CD4-positive, alpha-beta T cell treated with Interleukin-15 for 1 hour (primary cell): ENCODE results near the gene CD22.
"Not testable (repeated sequence)": the region's sequence is repeated elsewhere in the genome, so short reads cannot be mapped to it uniquely, and the experiment has no call there.

Experiments used
- DNase-seq: peaks from one replicate; pipeline ENCODE4 v3.0.0-alpha.2; 2020

Gene CD22

DNA sequence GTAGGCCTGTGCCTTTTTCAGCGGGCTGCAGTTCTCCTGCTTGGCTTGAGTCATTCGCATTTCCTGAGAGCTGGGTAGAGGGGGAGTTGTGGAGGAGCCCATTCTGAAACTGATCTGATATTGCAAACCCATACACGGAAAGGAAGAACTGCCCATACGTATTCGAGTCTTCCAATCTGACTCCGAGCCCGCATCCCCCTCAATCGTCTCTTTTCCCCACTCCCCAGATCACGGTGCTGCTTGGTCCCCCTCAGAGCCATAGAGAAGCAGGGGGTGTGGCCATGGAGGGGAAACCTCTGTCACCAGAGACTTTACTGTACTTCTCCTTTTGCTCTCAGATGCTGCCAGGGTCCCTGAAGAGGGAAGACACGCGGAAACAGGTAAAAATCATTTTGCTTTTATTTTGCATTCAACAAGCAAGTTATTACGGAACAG is at the start of gene CD22:
Gene CD22, plus strand, starts transcription at position 337 of the 435 bp plus-strand sequence. CDS start 2,854 bp downstream, outside the sequence.
- DNase-seq, result peak; percentile 69

DNA sequence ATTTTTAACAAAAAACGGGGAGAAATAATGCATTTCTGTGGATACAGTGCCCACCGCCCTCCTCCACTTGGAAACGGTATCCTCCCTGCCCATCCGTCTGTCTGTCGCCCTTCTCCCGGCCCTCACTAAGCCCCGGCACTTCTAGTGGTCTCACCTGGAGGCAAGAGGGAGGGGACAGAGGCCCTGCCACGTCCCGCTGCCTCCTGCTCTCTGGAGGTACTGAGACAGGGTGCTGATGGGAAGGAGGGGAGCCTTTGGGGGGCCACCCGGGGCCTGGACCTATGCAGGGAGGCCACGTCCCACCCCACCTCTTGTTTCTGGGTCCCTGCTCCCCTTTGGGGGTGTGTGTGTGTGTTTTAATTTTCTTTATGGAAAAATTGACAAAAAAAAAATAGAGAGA is 49.6 kb upstream of the CD22 start:
- DNase-seq, result no peak

DNA sequence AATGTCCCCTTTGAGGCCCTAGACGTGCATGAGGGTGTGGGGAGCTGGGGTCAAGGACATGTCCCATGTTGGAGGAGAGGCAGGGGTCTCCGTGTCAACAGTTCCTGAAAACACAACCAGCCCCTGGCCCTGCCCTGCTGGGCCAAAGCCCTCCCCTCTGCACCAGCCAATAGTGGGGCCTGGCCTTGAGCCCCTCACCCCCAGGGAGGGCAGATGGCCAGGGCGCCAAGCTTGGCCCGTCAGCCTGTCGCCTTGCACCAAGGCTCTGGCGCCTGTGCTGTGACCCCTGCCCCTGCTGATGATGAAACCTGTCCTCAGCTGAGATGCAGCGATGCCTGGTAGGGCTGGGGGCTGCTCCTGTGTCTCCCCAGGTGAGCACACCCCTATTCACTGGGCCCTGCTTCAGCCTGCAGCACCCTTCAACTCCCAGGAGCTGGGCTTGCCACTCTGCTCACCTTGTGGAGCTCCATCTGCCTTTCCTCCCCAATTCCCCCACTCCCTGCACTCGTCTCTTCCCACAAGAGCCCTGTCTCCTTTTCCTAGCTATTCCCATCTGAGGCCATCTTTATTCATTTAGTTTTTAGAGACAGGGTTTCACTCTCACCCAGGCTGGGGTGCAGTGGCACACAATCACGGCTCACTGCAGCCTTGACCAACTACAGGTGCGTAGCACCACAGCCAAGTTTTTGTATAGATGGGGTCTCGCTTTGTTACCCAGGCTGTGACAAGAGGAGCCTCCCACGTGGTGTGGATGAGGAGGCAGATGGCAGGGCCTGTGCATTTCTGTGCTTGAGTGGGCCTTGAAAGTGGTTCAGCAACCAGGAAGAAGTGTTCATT is 48.8 kb upstream of the CD22 start:
- no peak for DNase-seq

DNA sequence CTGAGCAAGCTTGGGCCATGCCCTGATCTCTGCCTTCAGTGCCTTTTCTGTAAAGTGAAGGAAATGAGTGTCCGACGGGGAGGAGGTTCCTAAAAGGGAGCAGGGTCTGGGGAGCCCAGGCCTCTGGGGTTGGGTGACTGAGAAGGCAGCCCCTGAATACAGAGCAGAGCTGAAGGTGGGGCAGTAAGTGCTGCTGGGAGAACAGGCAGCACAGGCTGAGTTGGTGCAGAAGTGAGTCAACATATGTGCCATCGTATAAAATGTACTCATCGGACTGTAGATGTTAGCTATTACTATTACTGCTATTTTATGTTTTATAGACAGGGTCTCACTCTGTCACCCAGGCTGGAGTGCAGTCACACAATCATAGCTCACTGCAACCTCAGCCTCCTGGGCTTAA is 47.7 kb upstream of the CD22 start:
- DNase-seq, result no peak

DNA sequence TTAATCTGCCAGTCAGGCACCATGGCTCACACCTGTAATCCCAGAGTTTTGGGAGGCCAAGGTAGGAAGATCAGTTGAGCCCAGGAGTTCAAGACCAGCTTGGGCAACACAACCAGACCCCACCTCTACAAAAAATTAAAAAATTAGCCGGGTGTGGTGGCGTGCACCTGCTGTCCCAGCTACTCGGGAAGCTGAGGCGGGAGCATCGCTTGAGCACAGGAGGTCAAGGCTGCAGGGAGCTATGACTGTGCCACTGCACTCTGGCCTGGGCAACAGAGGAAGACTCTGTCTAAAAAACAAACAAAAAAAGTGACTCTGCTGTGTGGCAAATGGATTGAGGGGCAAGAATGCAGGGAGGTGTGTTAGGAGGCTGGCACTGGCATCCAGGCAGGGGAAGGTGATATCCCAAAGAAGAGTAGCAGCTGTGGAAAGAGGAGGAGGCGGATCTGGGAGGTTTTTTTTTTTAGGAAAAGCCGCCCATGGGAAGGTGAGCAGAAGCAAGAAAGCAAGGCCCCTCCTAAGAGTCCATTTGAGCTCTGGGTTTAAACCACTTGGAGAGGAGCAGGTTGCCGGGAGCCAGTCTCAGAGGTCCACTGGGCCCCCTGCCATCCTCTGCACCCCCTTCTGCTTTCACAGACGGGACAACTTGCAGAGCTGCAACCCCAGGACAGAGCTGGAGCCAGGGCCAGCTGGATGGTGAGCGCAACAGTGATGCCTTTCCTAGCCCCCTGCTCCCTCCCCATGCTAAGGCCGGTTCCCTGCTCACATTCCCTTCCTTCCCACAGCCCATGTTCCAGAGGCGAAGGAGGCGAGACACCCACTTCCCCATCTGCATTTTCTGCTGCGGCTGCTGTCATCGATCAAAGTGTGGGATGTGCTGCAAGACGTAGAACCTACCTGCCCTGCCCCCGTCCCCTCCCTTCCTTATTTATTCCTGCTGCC is 44.6 kb upstream of the CD22 start:
- no peak for DNase-seq

DNA sequence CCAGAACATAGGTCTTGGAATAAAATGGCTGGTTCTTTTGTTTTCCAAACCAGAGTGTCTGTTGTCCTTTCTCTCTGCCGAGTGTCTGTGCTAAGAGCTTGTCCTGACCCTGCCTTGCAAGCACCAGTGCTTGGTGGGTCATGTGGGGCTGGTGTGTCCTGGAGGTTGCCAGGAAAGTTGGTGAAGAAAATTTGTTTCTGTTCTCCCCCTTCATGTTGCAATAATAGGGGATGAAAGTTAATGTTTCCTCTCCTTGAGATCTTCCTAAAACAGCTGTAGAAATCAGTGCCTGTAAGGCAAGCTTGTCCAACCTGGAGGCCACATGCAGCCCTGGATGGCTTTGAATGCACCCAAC is 43.9 kb upstream of the CD22 start:
- DNase-seq, result no peak

DNA sequence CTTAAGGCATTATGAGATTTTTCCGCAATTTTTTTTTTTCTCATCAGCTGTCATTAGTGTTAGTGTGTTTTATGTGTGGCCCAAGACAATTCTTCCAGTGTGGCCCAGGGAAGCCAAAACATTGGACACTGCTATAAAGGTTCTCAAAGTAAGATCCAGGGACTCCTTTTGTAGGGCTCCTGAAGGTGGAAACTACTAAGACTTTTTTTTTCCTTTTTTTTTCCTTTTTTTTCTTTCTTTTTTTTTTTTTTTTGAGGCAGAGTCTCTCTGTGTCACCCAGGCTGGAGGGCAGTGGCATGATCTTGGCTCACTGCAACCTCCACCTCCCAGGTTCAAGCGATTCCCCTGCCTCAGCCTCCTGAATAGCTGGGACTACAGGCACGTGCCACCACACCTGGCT is 43.5 kb upstream of the CD22 start:
- not testable (repeated sequence) for DNase-seq

DNA sequence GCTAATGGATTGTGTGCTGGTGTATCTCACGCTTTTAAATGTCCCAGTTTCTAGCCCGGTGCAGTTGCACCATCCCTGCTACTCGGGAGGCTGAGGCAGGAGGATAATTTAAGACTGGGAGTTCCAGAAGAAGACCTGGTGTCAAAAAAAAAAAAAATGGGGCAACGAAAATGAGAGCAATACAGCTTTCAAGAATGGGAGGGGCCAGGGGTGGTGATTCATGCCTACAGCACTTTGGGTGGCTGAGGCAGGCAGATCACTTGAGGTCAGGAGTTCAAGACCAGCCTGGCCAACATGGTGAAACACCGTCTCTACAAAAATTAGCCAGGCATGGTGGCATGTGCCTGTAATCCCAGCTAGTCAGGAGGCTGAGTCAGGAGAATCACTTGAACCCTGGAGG is 42.9 kb upstream of the CD22 start:
- not testable (repeated sequence) for DNase-seq

DNA sequence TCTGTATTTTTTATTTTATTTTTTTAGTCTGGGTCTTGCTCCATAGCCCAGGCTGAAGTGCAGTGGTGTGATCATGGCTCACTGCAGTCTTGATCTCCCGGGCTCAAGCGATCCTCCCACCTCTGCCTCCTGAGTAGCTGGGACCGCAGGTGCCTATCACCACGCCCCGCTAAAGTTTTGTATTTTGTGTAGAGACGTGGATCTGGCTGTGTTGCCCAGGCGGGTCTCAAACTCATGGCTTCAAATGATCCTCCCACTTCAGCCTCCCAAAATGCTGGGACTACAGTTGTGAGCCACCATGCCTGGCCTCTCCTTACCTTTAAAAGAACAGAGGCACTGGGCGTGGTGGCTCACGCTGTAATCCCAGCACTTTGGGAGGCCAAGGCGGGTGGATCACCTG is 41.3 kb upstream of the CD22 start:
- DNase-seq, result no peak

DNA sequence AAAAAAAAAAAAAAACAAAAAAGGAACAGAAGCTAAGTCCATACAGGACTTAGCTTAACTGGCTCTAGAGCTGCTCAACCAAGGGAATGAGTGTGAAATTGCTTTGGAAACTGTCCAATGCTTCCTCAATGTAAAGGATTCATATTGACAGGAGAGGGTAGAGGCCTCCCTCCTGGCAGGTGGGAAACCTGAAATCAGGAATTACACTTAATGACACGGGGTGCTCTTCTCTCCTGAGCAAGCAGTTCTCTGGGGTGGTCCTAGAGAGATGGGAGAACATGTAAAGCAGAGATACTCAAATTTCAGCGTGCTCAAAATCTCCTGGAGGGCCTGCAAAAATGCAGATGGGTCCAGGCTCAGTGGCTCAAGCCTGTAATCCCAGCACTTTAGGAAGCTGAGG is 40.7 kb upstream of the CD22 start:
- DNase-seq, result no peak

DNA sequence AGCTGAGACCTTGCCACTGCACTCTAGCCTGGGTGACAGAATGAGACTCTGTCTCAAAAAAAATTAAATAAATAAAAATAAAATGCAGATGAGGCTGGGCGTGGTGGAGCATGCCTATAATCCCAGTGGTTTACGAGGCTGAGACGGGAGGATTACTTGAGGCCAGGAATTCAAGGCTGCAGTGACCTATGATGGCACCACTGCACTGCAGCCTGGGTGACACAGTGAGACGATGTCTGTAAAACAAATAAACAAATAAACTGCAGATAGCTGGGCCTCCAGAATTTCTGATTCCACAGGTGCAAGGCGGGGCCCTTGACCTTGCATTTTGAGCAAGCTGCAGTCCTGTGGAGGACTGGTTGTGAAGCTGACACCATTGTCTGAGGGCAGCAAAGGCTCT is 40.1 kb upstream of the CD22 start:
- no peak for DNase-seq

DNA sequence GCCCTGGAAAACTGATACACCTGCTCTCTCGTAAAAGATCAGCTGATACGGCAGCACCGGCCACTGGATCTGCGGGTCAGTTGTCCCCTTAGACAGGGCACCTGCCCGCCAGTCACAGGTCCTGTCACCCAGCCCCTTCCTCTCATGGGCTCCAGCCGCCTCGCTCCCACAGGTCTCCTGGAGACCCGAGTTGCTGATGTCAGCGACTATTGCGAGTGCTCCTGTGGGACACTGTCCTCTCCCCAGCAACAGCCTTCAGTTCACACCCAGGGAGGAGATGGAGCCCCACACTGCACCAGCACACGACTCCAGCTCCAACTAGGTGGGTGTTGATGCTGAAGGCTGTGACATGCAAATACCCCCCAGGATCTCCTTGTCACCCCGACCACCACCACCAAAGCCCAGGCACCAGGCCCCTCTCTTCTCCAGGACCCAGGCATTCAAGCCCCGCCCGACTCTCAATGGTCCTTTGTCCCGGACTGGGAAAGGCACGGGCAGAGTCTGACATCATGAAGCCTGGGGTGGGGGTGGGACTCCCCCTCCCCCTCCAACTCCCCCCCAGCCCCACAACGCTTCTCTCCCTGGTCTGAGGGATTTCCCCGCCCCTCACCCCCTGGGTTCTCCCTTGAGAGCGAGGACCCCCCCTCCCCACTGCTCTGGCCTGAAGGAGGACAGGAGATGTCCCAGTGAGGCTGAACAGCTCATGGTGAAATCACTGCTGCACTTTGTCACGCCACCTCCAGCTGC is 38.4 kb upstream of the CD22 start:
- DNase-seq, result no peak

DNA sequence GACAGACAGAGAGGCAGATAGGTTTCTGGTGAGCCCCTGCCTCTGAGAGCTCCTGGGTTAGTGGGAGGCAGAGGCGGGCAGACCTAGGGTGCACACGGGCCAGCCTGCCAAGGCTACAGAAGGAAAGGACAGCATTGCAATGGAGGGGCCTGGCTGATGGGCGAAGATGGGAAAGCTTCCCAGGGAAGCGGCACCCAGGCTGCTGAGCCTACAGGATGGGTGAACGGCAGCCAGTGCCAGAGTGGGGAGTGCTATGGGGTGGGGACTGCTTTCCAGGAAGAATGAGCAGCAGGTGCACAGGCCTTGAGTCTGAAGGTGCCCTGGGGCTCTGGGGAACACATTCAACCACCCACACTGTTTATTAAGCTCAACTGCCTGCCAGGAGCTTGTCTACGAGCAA is 37.7 kb upstream of the CD22 start:
- no peak for DNase-seq

DNA sequence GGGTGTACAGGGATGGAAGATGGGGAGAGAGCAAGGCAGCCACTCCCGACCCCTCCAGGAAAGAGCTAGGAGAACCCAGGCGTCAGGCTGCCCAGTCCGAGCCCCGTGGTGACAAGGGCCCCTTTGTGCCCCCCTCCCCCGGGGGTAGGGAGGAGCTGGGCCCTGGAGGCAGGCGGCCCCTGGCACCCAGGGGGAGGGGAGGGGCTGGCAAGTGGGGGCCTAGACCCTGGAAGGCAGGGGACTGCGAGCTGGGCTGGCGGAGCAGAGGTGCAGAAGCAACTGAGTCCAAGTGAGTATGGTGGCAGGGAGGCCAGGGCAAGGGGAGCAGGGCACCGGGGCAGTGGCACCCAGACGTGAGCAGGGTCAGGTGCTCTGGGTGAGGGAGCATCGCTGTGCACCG is 37.1 kb upstream of the CD22 start, which contains the start of gene MAG:
Gene MAG, plus strand, starts transcription at position 246 of the 400 bp plus-strand sequence. CDS start 3,248 bp downstream, outside the sequence.
- no peak for DNase-seq

DNA sequence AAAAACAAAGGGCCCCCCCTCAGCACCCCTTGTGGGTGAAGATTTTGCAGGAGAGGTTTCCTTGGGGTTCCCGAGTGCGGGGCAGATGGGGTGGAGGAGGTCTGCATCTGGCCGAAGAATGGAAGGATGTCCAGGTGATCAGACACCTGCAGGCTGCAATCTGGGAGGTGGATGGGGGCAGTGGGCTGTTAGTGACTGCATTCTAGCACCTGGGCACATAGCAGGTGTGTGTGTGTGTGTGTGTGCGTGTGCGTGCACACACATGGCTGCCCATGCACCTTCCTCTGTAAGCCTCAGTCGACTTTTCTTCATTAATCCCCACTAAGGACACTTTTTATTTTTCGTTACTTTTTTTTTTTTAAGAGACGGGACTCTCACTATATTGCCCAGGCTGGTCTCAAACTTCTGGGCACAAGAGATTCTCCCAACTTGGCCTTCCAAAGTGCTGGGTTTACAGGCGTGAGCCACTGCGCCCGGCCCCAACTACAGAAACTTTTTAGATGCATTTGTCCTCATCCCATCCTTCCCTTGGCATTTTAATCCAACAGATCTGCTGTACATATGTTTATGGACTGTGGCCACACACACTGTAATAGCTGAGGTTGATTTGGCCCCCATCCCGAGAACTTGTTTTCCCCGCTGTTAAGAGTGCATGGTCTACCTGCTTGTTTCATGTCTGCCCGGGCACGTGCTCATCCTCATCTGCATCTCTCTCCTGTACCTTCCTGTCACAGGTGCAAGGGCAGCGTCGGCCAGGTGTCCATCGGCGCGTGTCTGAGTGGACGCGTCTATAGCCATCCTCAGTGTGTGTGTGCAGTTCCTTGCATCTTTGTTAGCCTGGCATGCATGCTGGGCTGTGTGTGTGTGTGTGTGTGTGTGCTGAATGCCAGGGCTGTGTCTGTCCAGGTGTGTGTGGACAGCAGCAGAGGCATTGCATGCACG is 36.3 kb upstream of the CD22 start:
- no peak for DNase-seq

DNA sequence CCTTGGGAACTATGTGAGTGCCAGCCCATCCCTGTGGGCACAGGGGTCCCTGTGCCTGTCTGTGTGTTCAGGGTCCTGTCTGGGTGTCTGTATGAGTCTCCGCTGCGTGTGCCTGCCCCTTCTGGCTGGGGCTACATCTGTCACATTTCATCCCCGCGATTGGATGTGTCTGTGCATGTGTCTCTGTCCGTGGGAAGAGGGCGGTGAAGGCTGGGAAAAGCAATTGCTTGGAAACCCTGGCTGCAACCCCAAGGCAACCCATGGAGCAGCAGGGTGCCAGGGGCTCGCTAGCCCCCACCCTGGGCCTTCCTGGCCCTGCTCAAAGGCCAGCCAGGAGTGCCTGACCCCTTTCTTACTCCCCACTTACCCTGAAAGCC is 35.6 kb upstream of the CD22 start:
- no peak for DNase-seq

DNA sequence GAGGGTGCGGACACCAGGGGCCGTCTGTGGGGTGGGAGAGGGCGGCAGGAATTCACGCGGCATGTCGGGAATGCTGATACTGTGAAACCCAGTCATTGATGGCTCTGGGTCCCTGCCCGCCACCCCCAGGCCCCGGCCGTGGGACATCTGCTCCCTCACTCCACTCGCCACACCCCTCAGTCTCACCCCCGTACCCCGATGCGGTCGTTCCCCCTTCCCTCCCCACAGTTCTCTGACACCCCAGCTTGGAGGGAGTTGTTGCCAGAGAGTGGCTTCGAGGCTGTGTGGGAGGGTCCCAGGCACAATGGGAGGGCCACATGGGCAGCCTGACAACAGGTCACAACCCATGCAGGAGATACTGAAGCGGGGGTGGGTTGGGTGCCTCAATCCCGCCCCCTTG is 35.2 kb upstream of the CD22 start:
- DNase-seq, result no peak

DNA sequence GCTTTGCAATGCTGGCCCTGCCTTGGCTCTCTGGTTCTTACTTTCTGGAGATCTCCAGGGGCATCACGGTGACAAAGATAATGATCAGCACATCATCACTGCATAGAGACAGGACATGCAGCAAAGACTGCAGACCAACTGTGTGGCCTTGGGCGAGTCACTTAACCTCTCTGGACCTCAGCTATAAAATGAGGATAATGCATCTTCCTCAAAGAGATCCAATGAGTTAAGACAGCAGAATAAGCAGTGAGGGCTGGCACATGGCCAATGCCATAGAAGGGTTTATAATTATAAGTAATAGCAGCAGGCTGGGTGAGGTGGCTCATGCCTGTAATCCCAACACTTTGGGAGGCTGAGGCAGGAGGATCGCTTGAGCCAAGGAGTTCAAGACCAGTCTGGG is 34.7 kb upstream of the CD22 start:
- no peak for DNase-seq

DNA sequence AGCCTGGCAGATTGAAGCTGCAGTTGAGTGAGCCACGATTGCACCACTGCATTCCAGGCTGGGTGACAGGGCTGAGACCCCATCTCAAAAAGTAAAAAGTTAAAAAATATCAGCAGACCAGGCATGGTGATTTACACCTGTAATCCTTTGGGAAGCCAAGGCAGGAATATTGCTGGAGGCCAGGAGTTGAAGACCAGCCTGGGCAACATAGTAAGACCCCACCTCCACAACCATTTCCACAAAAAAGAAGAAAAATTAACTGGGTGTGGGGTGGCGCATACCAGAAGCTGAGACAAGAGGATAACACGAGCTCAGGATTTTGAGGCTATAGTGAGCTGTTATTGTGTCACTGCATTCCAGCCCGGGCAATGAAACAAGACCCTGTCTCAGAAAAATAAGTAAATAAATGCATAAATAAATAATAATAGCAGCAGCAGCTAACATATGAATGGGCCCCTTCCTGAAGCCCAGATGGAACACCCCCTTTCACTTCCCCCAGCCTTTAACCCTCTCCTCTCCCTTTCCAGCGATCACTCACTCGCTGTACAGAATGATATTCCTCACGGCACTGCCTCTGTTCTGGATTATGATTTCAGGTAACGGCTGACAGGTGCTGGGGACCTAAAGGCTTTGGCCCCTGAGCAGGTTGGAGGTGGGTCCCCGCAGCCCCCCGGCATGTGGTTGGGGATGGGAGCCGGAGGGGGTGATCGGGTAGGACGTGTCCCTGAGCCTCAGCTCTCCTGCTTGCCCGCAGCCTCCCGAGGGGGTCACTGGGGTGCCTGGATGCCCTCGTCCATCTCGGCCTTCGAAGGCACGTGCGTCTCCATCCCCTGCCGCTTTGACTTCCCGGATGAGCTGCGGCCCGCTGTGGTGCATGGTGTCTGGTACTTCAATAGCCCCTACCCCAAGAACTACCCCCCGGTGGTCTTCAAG is 33.9 kb upstream of the CD22 start:
- no peak for DNase-seq

DNA sequence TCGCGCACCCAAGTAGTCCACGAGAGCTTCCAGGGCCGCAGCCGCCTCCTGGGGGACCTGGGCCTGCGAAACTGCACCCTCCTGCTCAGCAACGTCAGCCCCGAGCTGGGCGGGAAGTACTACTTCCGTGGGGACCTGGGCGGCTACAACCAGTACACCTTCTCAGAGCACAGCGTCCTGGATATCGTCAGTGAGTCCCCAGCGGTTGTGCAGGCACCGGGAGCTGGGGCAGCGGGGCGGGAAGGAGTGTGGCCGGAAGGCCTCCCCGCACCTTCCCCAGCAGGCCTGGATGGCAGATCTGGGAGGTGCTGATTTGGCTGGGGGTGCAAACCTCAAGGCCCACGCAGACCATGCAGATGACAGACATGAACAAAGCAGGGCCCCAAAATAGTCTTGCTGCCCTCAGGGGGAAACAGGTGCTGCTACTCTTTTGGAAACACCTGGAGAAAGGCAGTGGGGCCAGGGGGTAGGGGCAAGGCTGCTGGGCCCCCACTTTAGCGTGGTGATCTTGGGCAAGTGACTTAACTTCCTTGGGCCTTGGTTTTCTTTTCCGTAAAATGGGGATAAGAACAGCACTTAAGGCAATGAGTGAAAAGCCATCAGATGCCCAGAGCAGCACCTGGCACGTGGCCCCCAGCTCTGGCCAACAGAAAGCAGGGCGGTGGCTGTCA is 33.1 kb upstream of the CD22 start:
- peak; percentile 44 for DNase-seq
